OCI-LY1 (cell line): ENCODE data around the gene FLT3LG.

ENCODE experiments used
- CTCF ChIP-seq: fragments of 200-600 bp; sonication (generic), shearing (Covaris generic); IDR thresholded peaks from 2 replicates; pipeline ENCODE4 v1.5.1; 2017; ENCODE audit warnings: mild to moderate bottlenecking, antibody characterized with exemption, low read length, moderate library complexity, mixed read lengths
- EZH2 ChIP-seq: fragments of 200-600 bp; sonication (generic), shearing (Covaris generic); IDR thresholded peaks from 2 replicates; pipeline ENCODE4 v1.8.0; 2017; ENCODE audit warnings: borderline replicate concordance, mixed run types, mild to moderate bottlenecking, antibody characterized with exemption, low read length, moderate library complexity, mixed read lengths

DNA sequence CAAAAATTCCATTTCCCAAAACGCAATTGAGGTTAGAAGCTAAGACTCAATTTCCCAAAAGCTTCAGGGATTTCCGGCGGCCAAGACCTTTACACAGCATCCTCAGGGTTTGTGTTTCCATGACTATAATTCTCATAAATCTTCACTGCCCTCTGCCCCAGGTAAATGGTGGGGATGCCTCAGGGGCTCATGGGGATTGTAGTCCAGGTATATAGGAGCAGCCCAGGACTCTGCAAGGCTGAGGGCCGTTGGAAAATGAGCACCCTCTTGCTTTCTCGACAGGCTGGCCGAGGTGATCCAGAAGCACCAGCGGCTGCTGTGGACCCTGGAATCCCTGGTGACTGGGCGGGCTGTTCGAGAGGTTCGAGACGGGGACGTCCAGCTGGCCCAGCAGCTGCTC is 14.6 kb upstream of the FLT3LG start:
- TF ChIP-seq CTCF (no peak), EZH2 (no peak)
